GM19328 (cell line): ENCODE results near the gene PPP1R3A.

Experiments used
- ATAC-seq: cut with Tn5 transposase; IDR thresholded peaks from one replicate; pipeline ENCODE4 v1.9.1; 2021; ENCODE audit warnings: mild to moderate bottlenecking, moderate library complexity; ENCODE audit not compliant: unreplicated experiment

The PPP1R3A gene

GRCh38 chr7:113880559-113880958 lies 38.2 kb downstream of the PPP1R3A start:
- no peak for ATAC-seq

GRCh38 chr7:113878394-113878992 lies 40.3 kb downstream of the PPP1R3A start:
- no peak for ATAC-seq

- ATAC-seq, result no peak
Measured at GRCh38 chr7:113875224-113875623, 43.6 kb downstream of the PPP1R3A start.

GRCh38 chr7:113873554-113874151 lies 45.2 kb downstream of the PPP1R3A start:
- ATAC-seq, result no peak

- no peak for ATAC-seq
Measured at GRCh38 chr7:113872981-113873380, 45.8 kb downstream of the PPP1R3A start.

- no peak for ATAC-seq
Measured at GRCh38 chr7:113867325-113867724, 51.5 kb downstream of the PPP1R3A start.

- ATAC-seq, result no peak
Measured at GRCh38 chr7:113856010-113856409, 62.8 kb downstream of the PPP1R3A start.

- ATAC-seq, result no peak
Measured at GRCh38 chr7:113840954-113841353, 77.9 kb downstream of the PPP1R3A start.

GRCh38 chr7:113835367-113835766 lies 83.4 kb downstream of the PPP1R3A start:
- ATAC-seq, result no peak

- no peak for ATAC-seq
Measured at GRCh38 chr7:113832196-113832745, 86.5 kb downstream of the PPP1R3A start.

GRCh38 chr7:113831556-113831955 lies 87.3 kb downstream of the PPP1R3A start:
- ATAC-seq, result no peak

- no peak for ATAC-seq
Measured at GRCh38 chr7:113828581-113828980, 90.2 kb downstream of the PPP1R3A start.
